Epidermal melanocyte (primary cell): Measurements from ENCODE around the gene COBL.

ENCODE experiments used
- DNase-seq: peaks from one replicate; pipeline ENCODE4 v3.0.0; 2011; ENCODE audit warnings: low spot score; ENCODE audit not compliant: insufficient read length

Gene COBL

DNA sequence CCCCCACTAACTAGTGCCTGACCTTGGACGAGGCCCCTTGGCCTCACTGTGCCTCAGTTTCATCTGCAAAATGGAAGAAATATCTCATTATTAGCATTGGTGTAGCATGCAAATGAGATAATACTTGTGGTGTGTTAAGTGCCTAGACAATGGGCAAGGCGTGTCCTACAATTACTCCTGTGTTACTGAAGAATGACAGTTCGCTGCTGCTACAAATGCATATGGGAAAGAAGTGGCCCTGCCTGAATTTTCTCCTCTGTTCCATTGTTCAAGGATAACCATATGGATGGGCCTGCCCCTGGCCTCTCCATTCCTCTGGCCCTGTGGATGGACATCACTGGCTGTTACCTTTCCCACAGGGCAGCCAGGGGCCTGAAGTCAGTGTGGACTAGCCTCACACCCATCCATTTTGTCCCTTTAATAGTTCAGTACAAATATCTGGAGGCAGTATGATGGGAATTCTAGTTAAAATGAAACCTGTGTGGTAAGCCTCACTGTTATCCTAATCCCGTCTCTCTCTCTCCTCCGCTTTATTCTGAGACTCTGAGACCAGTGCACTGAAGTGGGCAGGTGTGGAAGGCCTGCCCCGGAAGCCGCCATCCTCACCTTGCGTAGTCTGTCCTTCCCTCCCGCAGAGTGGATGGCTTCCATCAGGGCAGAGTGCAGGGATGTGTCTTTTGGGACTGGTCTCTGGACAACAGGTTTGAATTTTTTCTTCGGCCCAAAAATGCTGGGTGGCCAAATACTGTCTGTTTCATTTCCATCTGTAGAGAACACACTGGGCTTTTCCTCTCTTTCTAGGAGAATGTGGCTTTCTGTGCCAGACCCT lies 289.3 kb downstream of the COBL start:
- DNase-seq = no peak

GRCh38 chr7:51026341-51026740 lies 290.3 kb downstream of the COBL start:
- DNase-seq = no peak

DNA sequence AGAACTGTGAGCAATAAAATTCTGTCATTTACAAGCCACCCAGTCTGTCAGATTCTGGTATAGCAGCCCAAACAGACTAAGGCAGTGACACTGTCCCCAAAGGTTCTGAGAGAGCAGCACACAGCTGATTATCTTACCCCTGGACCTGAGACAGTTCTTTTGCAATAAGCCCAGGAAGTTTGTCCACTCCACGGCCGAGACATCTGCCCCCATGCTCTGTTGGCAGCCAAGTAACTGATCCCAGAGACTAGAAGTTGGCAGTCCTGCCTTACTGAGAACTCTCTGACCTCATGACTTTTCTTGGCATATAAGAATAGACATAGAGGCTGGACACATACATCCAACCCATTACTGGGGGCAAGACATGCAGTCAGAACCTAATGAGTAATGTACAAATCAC lies 290.9 kb downstream of the COBL start:
- no peak for DNase-seq

DNA sequence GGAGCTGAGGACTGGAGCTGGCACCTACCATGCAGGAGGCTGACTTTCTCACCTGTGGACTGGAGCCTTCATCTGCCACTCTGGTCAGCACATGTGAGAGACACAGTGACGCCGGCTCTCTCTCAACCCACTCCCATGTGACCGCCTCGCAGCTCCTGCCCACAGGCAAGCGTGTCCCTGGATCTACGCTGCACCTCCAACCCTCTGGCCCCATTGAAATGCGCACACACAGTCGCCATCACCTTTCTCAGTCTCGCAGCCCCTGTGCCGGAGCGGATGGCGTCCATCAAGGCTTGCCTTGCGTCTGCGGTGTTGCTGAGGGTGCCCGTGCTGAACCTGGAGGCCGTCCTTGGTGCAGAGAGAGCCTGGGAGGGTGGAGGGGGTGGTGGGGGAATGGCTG lies 291.7 kb downstream of the COBL start:
- DNase-seq = no peak

- no peak for DNase-seq
Observed at GRCh38 chr7:51023547-51023946, 293.1 kb downstream of the COBL start.

- DNase-seq = no peak
Observed at GRCh38 chr7:51022821-51023220, 293.8 kb downstream of the COBL start.

DNA sequence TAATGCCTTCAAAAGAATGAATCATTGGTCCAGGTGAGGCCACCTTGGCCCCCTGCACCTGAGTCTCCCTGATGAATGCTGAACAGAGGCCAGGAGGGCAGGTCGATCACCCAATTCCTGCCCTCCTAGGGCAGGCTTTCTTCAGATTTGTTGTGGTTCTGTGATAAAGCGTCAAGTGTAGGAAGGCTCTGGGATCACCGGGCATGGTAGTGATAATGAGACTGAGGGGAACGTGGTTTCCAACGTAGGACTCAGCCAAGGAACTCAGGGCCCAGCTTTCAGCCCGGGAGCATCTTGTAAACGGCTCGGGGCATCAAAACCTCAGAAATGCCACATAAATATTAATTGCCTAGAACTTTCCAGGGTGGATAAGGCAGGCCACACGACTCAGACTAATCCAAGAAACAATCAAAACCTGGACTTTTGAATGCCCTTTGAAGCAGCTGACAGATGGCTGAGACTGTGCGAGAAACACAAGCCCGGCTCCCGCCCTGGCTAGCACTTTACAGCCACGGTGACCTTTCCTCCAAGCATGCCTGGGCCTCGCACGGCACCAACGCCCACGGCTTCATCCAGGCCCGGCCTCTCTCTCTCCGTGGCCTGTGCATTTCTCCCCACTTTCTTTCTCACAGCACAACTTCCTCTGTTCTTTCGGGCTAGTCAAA lies 294.6 kb downstream of the COBL start:
- DNase-seq = no peak

GRCh38 chr7:51020944-51021343 lies 295.7 kb downstream of the COBL start:
- DNase-seq = no peak

- no peak for DNase-seq
Observed at GRCh38 chr7:51019891-51020870, 296.4 kb downstream of the COBL start.

DNA sequence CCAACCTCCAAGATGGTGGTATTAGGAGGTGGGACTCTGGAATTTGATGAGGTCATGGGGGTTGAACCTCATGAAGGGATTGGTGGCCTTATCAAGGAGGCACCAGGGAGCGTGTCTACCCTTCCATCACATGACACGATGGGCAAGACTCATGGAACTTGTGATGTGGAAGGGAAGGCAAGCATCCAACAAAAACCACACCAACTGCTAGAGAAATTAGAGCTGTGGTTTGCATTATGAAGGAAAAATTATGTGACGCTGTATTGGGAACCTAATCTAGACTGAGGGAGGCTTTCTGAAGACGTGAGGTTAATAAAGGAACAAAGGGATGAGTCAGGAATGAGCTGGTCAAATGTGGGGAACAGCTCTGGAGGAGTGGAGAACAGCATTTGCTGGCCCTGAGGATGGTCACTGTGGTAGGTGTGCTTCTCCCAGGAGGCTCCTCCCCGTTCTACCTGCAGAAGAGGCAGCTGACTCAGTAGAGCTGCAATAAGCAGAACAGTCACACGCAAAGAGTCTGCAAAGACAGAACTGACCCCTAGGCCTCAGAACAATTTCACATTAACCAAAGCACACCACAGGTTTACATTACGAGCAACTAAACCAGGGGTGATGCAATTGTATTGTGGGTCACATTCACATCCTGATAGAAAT lies 297.3 kb downstream of the COBL start:
- DNase-seq = no peak

DNA sequence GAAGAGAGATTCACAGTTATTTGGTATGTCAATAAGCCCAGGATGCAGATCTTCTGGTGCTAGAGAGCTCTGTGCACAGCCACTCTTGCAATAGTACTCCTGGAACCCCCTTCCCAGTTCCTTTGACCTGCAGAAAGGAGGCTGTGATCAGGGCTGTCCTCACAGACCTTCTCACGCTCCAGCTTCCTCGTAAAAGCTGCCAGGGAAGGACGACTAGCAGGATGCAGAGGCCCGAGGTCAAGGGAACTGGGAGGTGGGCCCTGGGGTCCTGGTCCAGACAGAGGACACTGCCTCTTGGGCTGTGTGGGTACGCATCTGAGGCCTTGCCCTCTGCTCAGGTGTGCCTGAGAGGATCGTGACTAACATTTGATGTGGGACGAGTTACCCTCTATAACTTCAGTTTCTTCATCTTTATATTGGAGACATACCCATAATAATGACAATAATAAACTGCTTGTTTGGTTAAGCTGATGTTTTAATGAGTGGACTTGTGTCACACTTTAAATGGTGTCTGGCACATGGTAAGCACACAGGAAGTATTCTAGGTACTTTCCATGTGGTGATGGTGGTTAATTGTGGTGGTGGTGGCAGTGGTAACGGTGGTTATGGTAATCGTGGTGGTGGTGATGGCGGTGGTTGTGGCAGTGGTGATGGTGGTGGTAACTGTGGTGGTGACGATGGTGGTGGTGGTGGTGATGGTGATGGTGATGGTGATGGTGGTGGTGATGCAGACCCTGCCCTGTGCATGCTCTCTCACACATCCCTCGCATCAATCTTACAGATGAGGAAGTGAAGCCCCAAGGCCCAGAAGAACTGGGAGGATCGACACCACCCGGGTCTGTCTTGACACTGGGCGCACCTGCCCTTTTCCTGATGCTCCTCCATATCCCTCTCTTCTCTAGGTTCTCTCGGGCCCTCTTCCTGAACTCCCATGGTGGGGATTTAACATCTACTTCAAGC lies 298.8 kb downstream of the COBL start:
- DNase-seq = no peak

- DNase-seq = no peak
Observed at GRCh38 chr7:51016546-51016945, 300.1 kb downstream of the COBL start.

DNA sequence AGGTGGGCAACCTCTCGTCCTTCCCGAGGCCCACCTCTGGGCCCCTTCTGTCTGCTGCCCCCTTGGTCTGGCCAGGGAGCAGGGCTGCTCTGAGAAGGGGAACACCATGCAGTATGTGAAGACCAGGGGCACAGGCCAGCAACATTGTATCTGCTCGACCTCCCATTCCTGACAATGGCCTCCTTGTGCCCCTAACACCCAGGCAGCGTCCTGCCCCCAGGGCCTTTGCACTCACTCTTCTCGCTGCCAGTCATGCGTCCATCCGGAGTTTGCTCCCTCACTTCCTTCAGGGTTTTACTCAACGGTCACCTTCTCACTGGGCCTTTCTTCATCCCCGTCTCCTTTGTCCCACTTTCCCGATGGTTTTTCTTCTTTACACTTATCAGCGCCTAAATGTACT lies 301.0 kb downstream of the COBL start:
- DNase-seq = no peak

DNA sequence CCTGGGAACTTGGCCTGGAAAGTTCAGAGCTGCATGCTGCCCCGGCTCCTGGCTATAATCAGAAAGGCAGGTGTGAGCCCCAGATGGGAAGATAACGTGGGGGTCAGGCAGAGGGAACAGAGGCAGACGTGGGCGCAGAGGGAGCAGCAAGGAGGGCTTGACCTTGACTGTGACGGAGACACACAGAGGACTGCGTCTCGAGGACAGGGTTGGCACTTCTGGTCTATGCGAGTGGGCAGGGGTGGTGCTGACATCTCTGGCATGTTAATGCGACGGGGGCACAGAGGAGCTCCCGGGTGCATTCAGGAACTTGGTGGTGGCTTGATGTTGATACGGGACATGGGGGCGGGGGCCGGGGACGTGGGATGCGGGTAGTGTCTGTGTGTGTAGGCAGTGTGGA lies 301.8 kb downstream of the COBL start:
- DNase-seq = no peak

- DNase-seq = no peak
Observed at GRCh38 chr7:51013861-51014511, 302.6 kb downstream of the COBL start.

- DNase-seq = no peak
Observed at GRCh38 chr7:51013218-51013786, 303.3 kb downstream of the COBL start.

DNA sequence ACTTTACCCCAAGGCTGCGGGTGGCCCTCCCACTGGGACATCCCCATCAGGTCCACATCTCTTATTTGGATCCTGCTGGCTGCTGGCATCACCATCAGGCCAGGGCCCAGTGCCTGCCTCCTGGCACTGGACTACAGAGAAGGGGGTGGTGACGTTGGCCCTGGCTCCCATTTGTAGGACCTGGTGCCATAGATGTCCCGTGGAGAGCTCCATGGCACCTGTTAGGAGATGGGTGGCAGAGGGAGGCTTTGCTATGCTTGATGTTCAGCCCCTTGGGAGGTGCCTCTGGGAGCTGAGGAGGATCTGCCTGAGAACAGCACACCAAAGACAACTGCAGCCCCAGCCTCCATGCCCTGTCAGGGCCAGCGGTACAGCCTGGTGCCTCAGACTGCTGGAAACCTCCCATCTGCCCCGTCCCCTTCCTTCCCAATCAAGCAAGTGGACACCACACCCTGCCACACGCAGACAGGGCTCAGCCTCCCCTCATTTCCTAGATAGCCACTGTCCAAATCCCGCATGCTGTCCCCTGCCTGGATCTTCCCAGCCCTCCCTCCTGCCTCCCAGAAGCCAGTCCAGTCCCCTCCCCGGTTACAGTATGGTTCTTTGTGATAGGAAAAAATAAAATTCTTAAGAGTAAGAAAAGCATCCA lies 303.9 kb downstream of the COBL start:
- DNase-seq = no peak

GRCh38 chr7:51011710-51012350 lies 304.8 kb downstream of the COBL start:
- no peak for DNase-seq
